Liver (tissue), 9 donors: ENCODE data around the gene SAC3D1. TPM values are rescaled to one million over a fixed set of nuclear protein-coding genes. Genes with fewer than 3 reads are reported as not detected.

Experiments used
- DNase-seq: peaks from one replicate; pipeline ENCODE4 v3.0.0-alpha.2; 2017; ENCODE audit warnings: low spot score
- H3K27ac ChIP-seq, 2 donors: one replicate each; pipeline ENCODE4 v1.7.0; 2013; ENCODE audit warnings: inconsistent platforms in 2 of 2, low read length in 2 of 2, control low read depth in 1 of 2, low read depth in 1 of 2, mild to moderate bottlenecking in 1 of 2
- H3K27me3 ChIP-seq, 4 donors: one replicate each; pipeline versions ENCODE4 v1.6.1 to v1.7.0; 2013; ENCODE audit warnings: low read length in 3 of 4, inconsistent platforms in 1 of 4, mild to moderate bottlenecking in 1 of 4, moderate library complexity in 1 of 4; ENCODE audit not compliant: control insufficient read depth in 4 of 4, insufficient read depth in 4 of 4
- H3K36me3 ChIP-seq, 4 donors: one replicate each; pipeline versions ENCODE4 v1.6.1 to v1.7.0; 2013; ENCODE audit warnings: low read length in 3 of 4, mild to moderate bottlenecking in 3 of 4, low read depth in 1 of 4, moderate library complexity in 1 of 4; ENCODE audit not compliant: control insufficient read depth in 4 of 4, insufficient read depth in 3 of 4
- H3K4me1 ChIP-seq, 4 donors: one replicate each; pipeline versions ENCODE4 v1.6.1 to v1.7.0; 2013; ENCODE audit warnings: low read length in 3 of 4, mild to moderate bottlenecking in 3 of 4, moderate library complexity in 1 of 4; ENCODE audit not compliant: control insufficient read depth in 4 of 4, insufficient read depth in 4 of 4
- H3K4me3 ChIP-seq, 3 donors: one replicate each; pipeline versions ENCODE4 v1.6.1 to v1.7.0; 2013; ENCODE audit warnings: low read length in 3 of 3, control low read depth in 1 of 3, low read depth in 1 of 3, mild to moderate bottlenecking in 1 of 3
- H3K9ac ChIP-seq, 2 donors: one replicate each; pipeline ENCODE4 v1.7.0; 2013; ENCODE audit warnings: low read length in 2 of 2, mild to moderate bottlenecking in 2 of 2, moderate library complexity in 2 of 2, control low read depth in 1 of 2, low read depth in 1 of 2
- H3K9me3 ChIP-seq, 4 donors: one replicate each; pipeline versions ENCODE4 v1.6.1 to v1.7.0; 2013; ENCODE audit warnings: low read length in 3 of 4; ENCODE audit not compliant: control insufficient read depth in 4 of 4
- ATF3 ChIP-seq: IDR thresholded peaks from 2 replicates; pipeline ENCODE4 v1.6.1; 2016; ENCODE audit warnings: antibody characterized with exemption
- CTCF ChIP-seq: fragments of 150-350 bp; IDR thresholded peaks from 2 replicates; pipeline ENCODE4 v1.5.1; 2017; ENCODE audit warnings: improper control_type of control experiment, low read depth, low read length; ENCODE audit not compliant: missing input control
- EGR1 ChIP-seq, 2 donors: IDR thresholded peaks; 2 replicates each; pipeline ENCODE4 v1.6.1; 2016 to 2018; ENCODE audit warnings: antibody characterized with exemption in 2 of 2, low read depth in 2 of 2
- FOXA1 ChIP-seq: IDR thresholded peaks from 2 replicates; pipeline ENCODE4 v1.6.1; 2016; ENCODE audit warnings: antibody characterized with exemption
- FOXA2 ChIP-seq: IDR thresholded peaks from 2 replicates; pipeline ENCODE4 v1.6.1; 2016; ENCODE audit warnings: antibody characterized with exemption
- GABPA ChIP-seq, 2 donors: IDR thresholded peaks in 1 of 2; conservative IDR thresholded peaks in 1 of 2; 2 replicates each; pipeline ENCODE4 v1.6.1; 2016; ENCODE audit warnings: antibody characterized with exemption in 2 of 2, mild to moderate bottlenecking in 1 of 2, moderate library complexity in 1 of 2
- HNF4A ChIP-seq, 2 donors: conservative IDR thresholded peaks; 2 replicates each; pipeline ENCODE4 v1.6.1; 2016; ENCODE audit warnings: antibody characterized with exemption in 2 of 2, mild to moderate bottlenecking in 2 of 2
- HNF4G ChIP-seq: IDR thresholded peaks from 2 replicates; pipeline ENCODE4 v1.6.1; 2016; ENCODE audit warnings: antibody characterized with exemption
- JUND ChIP-seq, 2 donors: IDR thresholded peaks; 2 replicates each; pipeline ENCODE4 v1.6.1; 2016; ENCODE audit warnings: antibody characterized with exemption in 2 of 2
- NR2F2 ChIP-seq: IDR thresholded peaks from 2 replicates; pipeline ENCODE4 v1.6.1; 2016; ENCODE audit warnings: antibody characterized with exemption
- RAD21 ChIP-seq, 2 donors: IDR thresholded peaks; 2 replicates each; pipeline ENCODE4 v1.6.1; 2016; ENCODE audit warnings: antibody characterized with exemption in 2 of 2, mild to moderate bottlenecking in 2 of 2
- RXRA ChIP-seq, 2 donors: IDR thresholded peaks; 2 replicates each; pipeline ENCODE4 v1.6.1; 2017 to 2018; ENCODE audit warnings: antibody characterized with exemption in 2 of 2, mild to moderate bottlenecking in 1 of 2
- SP1 ChIP-seq: IDR thresholded peaks from 2 replicates; pipeline ENCODE4 v1.6.1; 2018; ENCODE audit warnings: antibody characterized with exemption, mild to moderate bottlenecking
- TAF1 ChIP-seq: conservative IDR thresholded peaks from 2 replicates; pipeline ENCODE4 v1.6.1; 2016; ENCODE audit warnings: antibody characterized with exemption, mild to moderate bottlenecking
- YY1 ChIP-seq: IDR thresholded peaks from 2 replicates; pipeline ENCODE4 v1.6.1; 2016; ENCODE audit warnings: antibody characterized with exemption, mild to moderate bottlenecking
- ZBTB33 ChIP-seq: IDR thresholded peaks from 2 replicates; pipeline ENCODE4 v1.6.1; 2016; ENCODE audit warnings: antibody characterized with exemption
- WGBS: extraction: QIAGEN DNeasy Blood & Tissue Kit; methylation state at CpG from one replicate; pipeline ENCODE4 v1.1.7; 2013; 5-methylcytosine and 5-hydroxymethylcytosine counted together
- polyA plus RNA-seq, 2 donors: library from polyadenylated mRNA; stranded (reverse) in 1 of 2; unstranded in 1 of 2; fragments of 200-250 nt in 1 of 2; fragments of >200 nt in 1 of 2; fragmentation: Nextera tagmentation in 1 of 2; extraction: Ambion mirVana in 1 of 2; gene quantifications; one replicate each; pipeline versions ENCODE4 v1.2.1 to v1.2.3, GENCODE V29; 2013 to 2015
- total RNA-seq, 2 donors: library from RNA; depleted of rRNA; stranded (reverse); fragments of >200 nt; gene quantifications; one replicate each; pipeline ENCODE4 v1.2.3, GENCODE V29; 2014
- TF ChIP-seq, protein P1 (sequence below): IDR thresholded peaks from 2 replicates; pipeline ENCODE4 v1.6.1; 2016; ENCODE audit warnings: antibody characterized with exemption
- TF ChIP-seq, protein P2 (sequence below): IDR thresholded peaks from 2 replicates; pipeline ENCODE4 v1.6.1; 2016; ENCODE audit warnings: antibody characterized with exemption, mild to moderate bottlenecking
- donor health status: healthy.
- donor health status: healthy.
- donor health status: healthy.
- donor health status: healthy.
- donor health status: healthy.

SAC3D1 gene
- total and polyA plus RNA-seq, 4 donors = 3.8 to 7.9 (median 6.8) TPM

DNA sequence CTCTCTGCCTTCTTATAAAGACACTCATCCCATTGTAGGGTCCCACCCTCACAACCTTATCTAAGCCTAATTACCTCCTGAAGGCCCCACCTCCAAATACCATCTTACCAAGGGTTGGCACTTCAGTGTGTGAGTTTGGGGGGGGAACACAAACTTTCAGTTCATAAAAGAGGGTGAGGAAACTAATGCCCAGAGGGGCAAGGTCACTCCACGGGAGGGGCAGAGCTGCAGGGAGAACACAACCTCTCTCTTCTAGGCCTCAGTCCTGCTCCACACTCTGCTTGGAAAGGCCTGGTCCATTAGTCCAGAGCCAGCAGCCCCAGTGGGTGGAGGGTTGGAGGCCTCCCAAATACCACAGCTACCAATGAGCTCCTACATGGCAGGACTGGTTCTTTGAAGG lies 41.5 kb upstream of the SAC3D1 start:
- no peaks in the 10 kb centered on the region for H3K9me3 ChIP-seq
- no peak for DNase-seq
- peaks cover 0 to 22% (median 13%) of the 10 kb centered on the region in 4 donors for H3K4me1 ChIP-seq
- no peak overlapping the region for H3K4me3 ChIP-seq
- no peak overlapping the region for H3K9ac ChIP-seq
- 83% methylated on average over 1 of the region's 1 CpG for WGBS
- H3K27ac ChIP-seq = no peak overlapping the region
- no peaks in the 10 kb centered on the region for H3K36me3 ChIP-seq
- TF ChIP-seq ZBTB33 = no peak
- no peak for TF ChIP-seq TAF1
- H3K27me3 ChIP-seq = no peaks in the 10 kb centered on the region

DNA sequence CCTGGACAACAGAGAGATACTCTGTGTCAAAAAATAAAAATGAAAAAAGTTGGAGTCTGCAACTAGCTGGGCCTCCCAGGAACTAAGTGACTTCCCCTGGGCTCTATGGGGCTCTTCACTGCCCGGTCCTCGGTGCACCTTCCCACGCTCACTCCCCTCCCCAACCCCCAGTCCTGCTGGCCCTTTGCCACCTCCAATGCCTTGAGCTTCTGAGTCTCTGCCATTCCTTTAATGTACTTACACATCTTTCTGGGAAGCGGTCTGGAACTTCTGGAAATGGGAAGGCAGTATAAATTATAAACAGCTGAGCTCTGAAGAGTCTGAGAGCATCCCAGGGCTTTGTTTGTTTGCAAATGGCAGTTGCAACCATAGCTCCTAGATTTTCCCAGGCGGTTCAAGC lies 38.3 kb upstream of the SAC3D1 start:
- Histone ChIP-seq H3K9me3 (no peaks in the 10 kb centered on the region), H3K27ac (no peak overlapping the region)
- 91% methylated on average over 5 of the region's 5 CpGs for WGBS

More for the DNA sequence above, 38.3 kb upstream of the SAC3D1 start:
- no peak for DNase-seq
- Histone ChIP-seq H3K36me3 (no peaks in the 10 kb centered on the region), H3K4me1 (no peaks in the 10 kb centered on the region), H3K4me3 (no peak overlapping the region), H3K27me3 (no peaks in the 10 kb centered on the region), H3K9ac (no peak overlapping the region)
- no peak for TF ChIP-seq EGR1 (IDR thresholded peaks at IDR 0.05; ENCODE audit: low read depth in 2 of 2)
- TF ChIP-seq HNF4G = no peak
- no peak for TF ChIP-seq GABPA (IDR thresholded peaks at IDR 0.05 in 1 of 2, conservative IDR thresholded peaks at IDR 0.05 in 1 of 2)
- TF ChIP-seq NR2F2 = no peak
- TF ChIP-seq, protein P1, sequence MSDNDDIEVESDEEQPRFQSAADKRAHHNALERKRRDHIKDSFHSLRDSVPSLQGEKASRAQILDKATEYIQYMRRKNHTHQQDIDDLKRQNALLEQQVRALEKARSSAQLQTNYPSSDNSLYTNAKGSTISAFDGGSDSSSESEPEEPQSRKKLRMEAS = no peak
- no peak for TF ChIP-seq RXRA (IDR thresholded peaks at IDR 0.05)
- TF ChIP-seq, protein P2, sequence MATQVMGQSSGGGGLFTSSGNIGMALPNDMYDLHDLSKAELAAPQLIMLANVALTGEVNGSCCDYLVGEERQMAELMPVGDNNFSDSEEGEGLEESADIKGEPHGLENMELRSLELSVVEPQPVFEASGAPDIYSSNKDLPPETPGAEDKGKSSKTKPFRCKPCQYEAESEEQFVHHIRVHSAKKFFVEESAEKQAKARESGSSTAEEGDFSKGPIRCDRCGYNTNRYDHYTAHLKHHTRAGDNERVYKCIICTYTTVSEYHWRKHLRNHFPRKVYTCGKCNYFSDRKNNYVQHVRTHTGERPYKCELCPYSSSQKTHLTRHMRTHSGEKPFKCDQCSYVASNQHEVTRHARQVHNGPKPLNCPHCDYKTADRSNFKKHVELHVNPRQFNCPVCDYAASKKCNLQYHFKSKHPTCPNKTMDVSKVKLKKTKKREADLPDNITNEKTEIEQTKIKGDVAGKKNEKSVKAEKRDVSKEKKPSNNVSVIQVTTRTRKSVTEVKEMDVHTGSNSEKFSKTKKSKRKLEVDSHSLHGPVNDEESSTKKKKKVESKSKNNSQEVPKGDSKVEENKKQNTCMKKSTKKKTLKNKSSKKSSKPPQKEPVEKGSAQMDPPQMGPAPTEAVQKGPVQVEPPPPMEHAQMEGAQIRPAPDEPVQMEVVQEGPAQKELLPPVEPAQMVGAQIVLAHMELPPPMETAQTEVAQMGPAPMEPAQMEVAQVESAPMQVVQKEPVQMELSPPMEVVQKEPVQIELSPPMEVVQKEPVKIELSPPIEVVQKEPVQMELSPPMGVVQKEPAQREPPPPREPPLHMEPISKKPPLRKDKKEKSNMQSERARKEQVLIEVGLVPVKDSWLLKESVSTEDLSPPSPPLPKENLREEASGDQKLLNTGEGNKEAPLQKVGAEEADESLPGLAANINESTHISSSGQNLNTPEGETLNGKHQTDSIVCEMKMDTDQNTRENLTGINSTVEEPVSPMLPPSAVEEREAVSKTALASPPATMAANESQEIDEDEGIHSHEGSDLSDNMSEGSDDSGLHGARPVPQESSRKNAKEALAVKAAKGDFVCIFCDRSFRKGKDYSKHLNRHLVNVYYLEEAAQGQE = no peak
- no peak for TF ChIP-seq FOXA1
- TF ChIP-seq TAF1 = no peak
- no peak for TF ChIP-seq CTCF
- TF ChIP-seq HNF4A (conservative IDR thresholded peaks at IDR 0.05) = no peak
- no peak for TF ChIP-seq RAD21 (IDR thresholded peaks at IDR 0.05)
- no peak for TF ChIP-seq FOXA2
- no peak for TF ChIP-seq ATF3
- TF ChIP-seq ZBTB33 = no peak
- TF ChIP-seq SP1 = no peak
- TF ChIP-seq YY1 = no peak
- TF ChIP-seq JUND (IDR thresholded peaks at IDR 0.05) = no peak
